DOHH2 (cell line): ENCODE data around the gene BAHD1.

ENCODE experiments used
- H3F3A ChIP-seq: fragments of 200-600 bp; sonication (generic), shearing (Covaris generic); 2 replicates; pipeline ENCODE4 v1.6.0; 2016; ENCODE audit warnings: antibody characterized with exemption, mild to moderate bottlenecking; ENCODE audit not compliant: control insufficient read depth, insufficient read depth
- H3K27ac ChIP-seq: fragments of 200-600 bp; sonication (generic); 2 replicates; pipeline ENCODE4 v1.5.1; 2014; ENCODE audit warnings: low read depth, mild to moderate bottlenecking, low read length, moderate library complexity
- H3K27me3 ChIP-seq: fragments of 200-600 bp; sonication (generic); 2 replicates; pipeline ENCODE4 v1.6.1; 2014; ENCODE audit warnings: mild to moderate bottlenecking, low read length, mixed read lengths; ENCODE audit not compliant: control insufficient read depth
- H3K36me3 ChIP-seq: fragments of 200-600 bp; sonication (generic); 2 replicates; pipeline ENCODE4 v1.6.1; 2014; ENCODE audit warnings: mild to moderate bottlenecking, low read length, moderate library complexity, mixed read lengths; ENCODE audit not compliant: control insufficient read depth
- H3K4me1 ChIP-seq: fragments of 200-600 bp; sonication (generic); 2 replicates; pipeline ENCODE4 v1.6.1; 2014; ENCODE audit warnings: mild to moderate bottlenecking, low read length, mixed read lengths; ENCODE audit not compliant: control insufficient read depth
- H3K4me2 ChIP-seq: fragments of 200-600 bp; sonication (generic); 2 replicates; pipeline ENCODE4 v1.6.0; 2014; ENCODE audit warnings: mild to moderate bottlenecking, low read length, moderate library complexity
- H3K4me3 ChIP-seq: fragments of 200-600 bp; sonication (generic); 2 replicates; pipeline ENCODE4 v1.5.1; 2014; ENCODE audit warnings: mild to moderate bottlenecking, low read length, mixed read lengths
- H3K79me2 ChIP-seq: fragments of 200-600 bp; sonication (generic); 2 replicates; pipeline ENCODE4 v1.6.1; 2014; ENCODE audit warnings: mild to moderate bottlenecking, low read length, mixed read lengths; ENCODE audit not compliant: control insufficient read depth
- H3K9me2 ChIP-seq: fragments of 200-600 bp; sonication (generic); replicated peaks from 2 replicates; pipeline ENCODE4 v1.6.1; 2014; ENCODE audit warnings: mild to moderate bottlenecking, low read length, mixed read lengths; ENCODE audit not compliant: control insufficient read depth
- H3K9me3 ChIP-seq: fragments of 200-600 bp; sonication (generic); 2 replicates; pipeline ENCODE4 v1.6.1; 2014; ENCODE audit warnings: antibody characterized with exemption, low read length, mixed read lengths; ENCODE audit not compliant: control insufficient read depth, insufficient read depth
- H4K20me1 ChIP-seq: fragments of 200-600 bp; sonication (generic); 2 replicates; pipeline ENCODE4 v1.6.0; 2014; ENCODE audit warnings: low read depth, mild to moderate bottlenecking, antibody characterized with exemption, low read length, moderate library complexity; ENCODE audit not compliant: control insufficient read depth, insufficient read depth
- EZH2phosphoT487 ChIP-seq: fragments of 200-600 bp; sonication (generic); IDR thresholded peaks from 2 replicates; pipeline ENCODE4 v1.6.1; 2017; ENCODE audit warnings: borderline replicate concordance, mild to moderate bottlenecking, antibody characterized with exemption, low read length, moderate library complexity, mixed read lengths
- TF ChIP-seq, protein P1 (sequence below): fragments of 200-600 bp; sonication (generic); IDR thresholded peaks from one replicate; pipeline ENCODE4 v1.5.1; 2014; ENCODE audit warnings: antibody characterized with exemption, mild to moderate bottlenecking, low read depth, low read length; ENCODE audit not compliant: poor library complexity, severe bottlenecking

The BAHD1 gene

DNA sequence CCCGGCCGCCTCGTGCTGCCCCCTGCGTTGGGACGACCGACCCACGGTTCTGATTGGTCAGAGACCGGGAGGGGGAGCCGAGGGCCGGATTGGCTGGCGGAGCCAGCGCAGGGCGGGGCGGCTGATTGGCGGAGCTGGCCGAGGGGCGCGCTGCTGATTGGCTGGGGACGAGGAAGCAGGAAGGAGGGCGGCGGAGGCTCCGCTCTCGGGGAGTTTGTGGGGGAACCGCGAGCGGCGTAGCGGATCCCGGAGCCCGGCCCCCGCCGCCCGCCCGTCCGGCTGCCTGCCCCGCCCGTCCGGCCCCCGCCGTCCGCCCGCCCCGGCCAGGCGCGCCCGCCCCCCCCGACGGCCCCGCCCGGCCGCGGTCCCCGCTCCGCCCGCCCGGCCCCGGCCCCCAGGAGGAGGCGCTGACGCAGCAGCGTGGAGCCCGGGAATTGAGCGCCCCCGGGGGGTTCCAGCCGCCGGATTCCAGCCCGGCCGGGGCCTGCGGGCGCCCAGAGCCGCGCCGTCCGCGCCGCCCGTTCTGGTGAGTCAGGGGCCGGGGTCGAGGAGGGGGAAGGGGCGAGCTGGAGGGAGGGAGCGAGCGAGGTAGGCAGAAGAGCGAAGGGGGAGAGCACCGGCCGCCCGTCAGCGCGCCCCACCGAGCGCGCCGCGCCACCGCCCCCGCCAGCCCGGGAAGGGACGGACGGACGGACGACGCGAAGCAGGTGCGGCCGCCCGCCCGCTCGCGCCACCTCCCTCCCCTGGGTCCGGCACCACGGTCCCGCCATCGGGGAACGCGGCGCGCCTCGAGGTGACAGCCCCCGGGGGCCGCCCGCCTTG lies at the start of gene BAHD1:
BAHD1 (plus strand) TSS at position 211 of the 822 bp plus-strand sequence. CDS start 17,512 bp downstream, outside the sequence.
- Histone ChIP-seq H3K36me3 (no peaks in the 10 kb centered on the region), H3K9me3 (no peaks in the 10 kb centered on the region), H3K79me2 (peaks cover 47% of the 10 kb centered on the region), H3K27me3 (peaks cover 50% of the 10 kb centered on the region), H4K20me1 (peaks cover 9% of the 10 kb centered on the region), H3K9me2 (no peaks in the 10 kb centered on the region), H3K4me1 (peaks cover 32% of the 10 kb centered on the region), H3F3A (no peaks in the 10 kb centered on the region), H3K27ac (no peak within 1 kb of the TSS), H3K4me3 (peak within 1 kb of the TSS; percentile 80), H3K4me2 (peak within 1 kb of the TSS; percentile 87)
- TF ChIP-seq EZH2phosphoT487, result no peak
- TF ChIP-seq, protein P1, sequence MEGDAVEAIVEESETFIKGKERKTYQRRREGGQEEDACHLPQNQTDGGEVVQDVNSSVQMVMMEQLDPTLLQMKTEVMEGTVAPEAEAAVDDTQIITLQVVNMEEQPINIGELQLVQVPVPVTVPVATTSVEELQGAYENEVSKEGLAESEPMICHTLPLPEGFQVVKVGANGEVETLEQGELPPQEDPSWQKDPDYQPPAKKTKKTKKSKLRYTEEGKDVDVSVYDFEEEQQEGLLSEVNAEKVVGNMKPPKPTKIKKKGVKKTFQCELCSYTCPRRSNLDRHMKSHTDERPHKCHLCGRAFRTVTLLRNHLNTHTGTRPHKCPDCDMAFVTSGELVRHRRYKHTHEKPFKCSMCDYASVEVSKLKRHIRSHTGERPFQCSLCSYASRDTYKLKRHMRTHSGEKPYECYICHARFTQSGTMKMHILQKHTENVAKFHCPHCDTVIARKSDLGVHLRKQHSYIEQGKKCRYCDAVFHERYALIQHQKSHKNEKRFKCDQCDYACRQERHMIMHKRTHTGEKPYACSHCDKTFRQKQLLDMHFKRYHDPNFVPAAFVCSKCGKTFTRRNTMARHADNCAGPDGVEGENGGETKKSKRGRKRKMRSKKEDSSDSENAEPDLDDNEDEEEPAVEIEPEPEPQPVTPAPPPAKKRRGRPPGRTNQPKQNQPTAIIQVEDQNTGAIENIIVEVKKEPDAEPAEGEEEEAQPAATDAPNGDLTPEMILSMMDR, result no peak

DNA sequence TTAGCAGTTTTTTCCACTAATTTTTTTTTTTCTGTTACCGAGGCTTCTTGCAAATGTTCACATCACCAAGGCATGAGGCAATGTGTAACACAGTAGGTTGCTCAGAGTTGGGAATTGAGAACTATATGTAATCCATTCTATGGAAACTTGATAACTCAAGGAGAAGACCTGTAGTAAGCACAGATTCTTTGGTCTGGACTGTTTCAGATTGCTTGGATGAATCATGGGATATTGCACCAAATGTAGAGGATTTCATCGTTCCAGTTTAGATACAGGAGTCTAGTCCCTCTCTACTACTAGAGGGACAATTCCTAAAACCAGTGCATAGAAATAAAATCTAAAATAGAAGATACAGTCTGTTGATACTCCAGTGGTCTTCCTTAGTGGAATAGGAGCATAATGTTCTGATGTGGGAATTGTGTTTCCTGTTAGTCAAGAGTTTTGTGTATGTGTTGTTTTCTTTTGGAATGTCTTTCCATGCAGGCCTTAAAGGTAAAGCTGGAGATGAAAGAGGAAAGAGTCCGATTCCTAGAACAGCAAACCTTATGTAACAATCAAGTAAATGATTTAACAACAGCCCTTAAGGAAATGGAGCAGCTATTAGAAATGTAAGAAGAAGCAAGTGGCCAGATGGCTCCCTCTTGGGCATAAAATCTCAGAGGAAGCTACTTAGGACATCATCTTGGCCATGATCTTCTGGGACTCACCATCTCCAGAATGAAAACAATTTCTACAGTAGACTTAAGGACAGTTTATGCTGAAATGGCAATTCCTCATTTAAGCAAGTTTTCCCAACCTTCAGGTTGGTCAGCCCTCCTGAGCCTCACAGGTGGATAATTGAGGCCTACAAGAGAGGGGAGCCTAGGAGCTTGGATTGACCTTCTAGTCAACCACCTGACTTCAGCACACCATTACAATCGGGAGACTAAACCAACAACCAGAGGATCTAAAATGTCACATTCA lies 47.5 kb upstream of the BAHD1 start:
- no peak for TF ChIP-seq EZH2phosphoT487
- TF ChIP-seq, protein P1, result no peak
- Histone ChIP-seq H4K20me1 (no peaks in the 10 kb centered on the region), H3K4me3 (no peak overlapping the region), H3K9me3 (no peaks in the 10 kb centered on the region), H3K27me3 (no peaks in the 10 kb centered on the region), H3K27ac (no peak overlapping the region), H3K79me2 (no peaks in the 10 kb centered on the region), H3K4me2 (no peak overlapping the region), H3K4me1 (peaks cover 9% of the 10 kb centered on the region), H3K9me2 (no peaks in the 10 kb centered on the region), H3F3A (peaks cover 9% of the 10 kb centered on the region), H3K36me3 (peaks cover 59% of the 10 kb centered on the region)

DNA sequence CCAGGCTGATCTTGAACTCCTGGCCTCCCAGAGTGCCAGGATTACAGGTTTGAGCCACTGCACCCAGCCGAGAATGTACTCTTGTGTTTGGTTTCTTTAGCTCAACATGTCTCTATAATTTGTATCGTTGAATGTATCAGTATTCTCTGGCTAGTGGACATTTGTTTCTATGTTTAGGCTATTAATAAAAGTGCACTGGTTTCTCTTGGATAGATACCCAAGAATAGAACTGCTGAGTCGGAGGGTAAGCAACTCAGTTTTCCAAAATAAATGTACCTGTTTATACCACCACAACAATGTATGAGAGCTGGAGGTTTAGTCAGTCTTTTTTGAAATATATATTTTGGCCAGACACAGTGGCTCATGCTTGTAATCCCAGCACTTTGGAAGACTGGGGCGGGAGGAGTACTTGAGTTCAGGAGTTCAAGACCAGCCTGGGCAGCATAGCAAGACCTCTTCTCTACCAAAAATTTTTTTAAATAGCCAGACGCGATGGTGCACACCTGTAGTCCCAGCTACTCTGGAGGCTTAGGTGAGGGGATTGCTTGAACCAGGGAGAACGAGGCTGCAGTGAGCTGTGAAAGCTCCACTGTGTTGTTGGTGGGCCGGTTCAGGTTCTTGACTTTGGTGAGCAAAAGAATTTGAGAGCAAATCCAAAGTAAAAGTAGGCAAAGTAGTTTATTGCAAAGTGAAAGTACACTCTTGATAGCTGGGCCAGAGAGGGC lies 42.9 kb upstream of the BAHD1 start:
- Histone ChIP-seq H3K79me2 (no peaks in the 10 kb centered on the region), H3K4me2 (peak overlapping the region; percentile 45), H3K4me3 (no peak overlapping the region), H3F3A (peaks cover 9% of the 10 kb centered on the region), H4K20me1 (no peaks in the 10 kb centered on the region), H3K9me3 (no peaks in the 10 kb centered on the region; the same call in 1 of the 2 replicates), H3K9me2 (no peaks in the 10 kb centered on the region), H3K27me3 (no peaks in the 10 kb centered on the region), H3K36me3 (peaks cover 19% of the 10 kb centered on the region), H3K27ac (no peak overlapping the region), H3K4me1 (peaks cover 17% of the 10 kb centered on the region)
- TF ChIP-seq, protein P1, result no peak
- TF ChIP-seq EZH2phosphoT487, result no peak
